Body of pancreas (tissue), 4 donors: ENCODE data around the gene RAB11A. TPM values are rescaled to one million over a fixed set of nuclear protein-coding genes. Genes with fewer than 3 reads are reported as not detected.
A peak's percentile ranks its signal among the peaks of the same experiment; 100 is the strongest.

Experiments
- ATAC-seq: fragments of 150-250 bp; one replicate; pipeline ENCODE4 v1.9.1; 2016
- DNase-seq, 4 donors: peaks; one replicate each; pipeline ENCODE4 v3.0.0-alpha.2; 2019
- H3K27ac ChIP-seq, 4 donors: fragments of 200-600 bp; sonication (generic); 1 replicate in 3 of 4; 2 replicates in 1 of 4; pipeline versions ENCODE4 v1.5.1 to v1.6.1; 2016 to 2019; ENCODE audit warnings: mild to moderate bottlenecking in 1 of 4, mixed read lengths in 1 of 4, moderate library complexity in 1 of 4
- H3K27me3 ChIP-seq, 2 donors: fragments of 200-600 bp; sonication (generic); one replicate each; pipeline ENCODE4 v1.6.0; 2016; ENCODE audit warnings: mild to moderate bottlenecking in 1 of 2
- H3K36me3 ChIP-seq, 2 donors: fragments of 200-600 bp; sonication (generic); replicated peaks in 1 of 2; 2 replicates each; pipeline ENCODE4 v1.5.1; 2016; ENCODE audit warnings: low read depth in 2 of 2; ENCODE audit not compliant: insufficient read depth in 1 of 2
- H3K4me1 ChIP-seq: fragments of 200-600 bp; sonication (generic); one replicate; pipeline ENCODE4 v1.6.0; 2016
- H3K4me3 ChIP-seq, 2 donors: fragments of 200-600 bp; sonication (generic); 1 replicate in 1 of 2; 2 replicates in 1 of 2; pipeline ENCODE4 v1.5.1; 2016 to 2019
- H3K9me3 ChIP-seq, 3 donors: fragments of 200-600 bp; sonication (generic); 1 replicate in 2 of 3; 2 replicates in 1 of 3; pipeline ENCODE4 v1.5.1; 2016
- POLR2A ChIP-seq, 3 donors: fragments of 450-650 bp; IDR thresholded peaks; one replicate each; pipeline ENCODE4 v1.6.1; 2016; ENCODE audit warnings: antibody characterized with exemption in 3 of 3, mild to moderate bottlenecking in 2 of 3
- WGBS, 2 donors: methylation state at CpG; one replicate each; pipeline ENCODE4 v1.1.5; 2017; 5-methylcytosine and 5-hydroxymethylcytosine counted together
- intact Hi-C: fragments of 100-400 bp; cut with DNase I; formaldehyde crosslinking; loops from one replicate; pipeline ENCODE4 v1.15.1; 2023
- total RNA-seq, 2 donors: library from RNA; depleted of rRNA; stranded (reverse); fragments of >200 nt; gene quantifications; one replicate each; pipeline ENCODE4 v1.1.0, GENCODE V29; 2016
- TF ChIP-seq, protein P1 (sequence below), 7 experiments: fragments of 450-650 bp in 4 of 7; fragments of 200-600 bp in 3 of 7; sonication (generic) in 3 of 7; IDR thresholded peaks; one replicate each; pipeline ENCODE4 v1.5.1; 2016 to 2019; ENCODE audit warnings: antibody characterized with exemption in 7 of 7

Gene RAB11A
- total RNA-seq, 2 donors from 2014 or later: 35.3 to 39.4 TPM

DNA sequence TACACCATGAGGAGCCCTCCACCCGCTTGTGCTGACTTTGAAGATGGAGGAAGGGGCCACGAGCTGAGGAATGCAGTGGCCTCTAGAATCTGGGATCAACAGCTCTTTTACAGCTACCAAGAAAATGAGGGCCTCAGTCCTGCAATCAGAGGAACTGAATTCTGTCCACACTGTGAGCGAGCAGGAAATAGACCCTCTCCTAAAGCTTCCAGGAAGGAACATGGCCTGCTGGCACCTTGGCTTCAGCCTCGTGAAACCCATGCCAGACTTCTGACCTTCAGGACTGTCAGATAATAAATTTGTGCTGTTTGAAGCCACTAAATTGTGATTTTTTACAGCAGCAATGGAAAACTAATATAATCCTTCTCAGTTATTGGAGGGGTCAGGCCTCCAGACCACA is 61.9 kb downstream of the RAB11A start:
- TF ChIP-seq, protein P1, sequence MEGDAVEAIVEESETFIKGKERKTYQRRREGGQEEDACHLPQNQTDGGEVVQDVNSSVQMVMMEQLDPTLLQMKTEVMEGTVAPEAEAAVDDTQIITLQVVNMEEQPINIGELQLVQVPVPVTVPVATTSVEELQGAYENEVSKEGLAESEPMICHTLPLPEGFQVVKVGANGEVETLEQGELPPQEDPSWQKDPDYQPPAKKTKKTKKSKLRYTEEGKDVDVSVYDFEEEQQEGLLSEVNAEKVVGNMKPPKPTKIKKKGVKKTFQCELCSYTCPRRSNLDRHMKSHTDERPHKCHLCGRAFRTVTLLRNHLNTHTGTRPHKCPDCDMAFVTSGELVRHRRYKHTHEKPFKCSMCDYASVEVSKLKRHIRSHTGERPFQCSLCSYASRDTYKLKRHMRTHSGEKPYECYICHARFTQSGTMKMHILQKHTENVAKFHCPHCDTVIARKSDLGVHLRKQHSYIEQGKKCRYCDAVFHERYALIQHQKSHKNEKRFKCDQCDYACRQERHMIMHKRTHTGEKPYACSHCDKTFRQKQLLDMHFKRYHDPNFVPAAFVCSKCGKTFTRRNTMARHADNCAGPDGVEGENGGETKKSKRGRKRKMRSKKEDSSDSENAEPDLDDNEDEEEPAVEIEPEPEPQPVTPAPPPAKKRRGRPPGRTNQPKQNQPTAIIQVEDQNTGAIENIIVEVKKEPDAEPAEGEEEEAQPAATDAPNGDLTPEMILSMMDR (IDR thresholded peaks at IDR 0.05): no peak
- no peak for TF ChIP-seq POLR2A (IDR thresholded peaks at IDR 0.05)
- H3K27ac ChIP-seq: no peak overlapping the region
- H3K36me3 ChIP-seq: no peaks in the 10 kb centered on the region
- intact Hi-C loops: no loop called here
- ATAC-seq (no peak), DNase-seq (no peak)
- WGBS, 2 donors: 65% methylated on average over 4 of the region's 4 CpGs
- H3K4me3 ChIP-seq: no peak overlapping the region
- no peaks in the 10 kb centered on the region for H3K9me3 ChIP-seq
- no peaks in the 10 kb centered on the region for H3K4me1 ChIP-seq
- no peaks in the 10 kb centered on the region for H3K27me3 ChIP-seq

DNA sequence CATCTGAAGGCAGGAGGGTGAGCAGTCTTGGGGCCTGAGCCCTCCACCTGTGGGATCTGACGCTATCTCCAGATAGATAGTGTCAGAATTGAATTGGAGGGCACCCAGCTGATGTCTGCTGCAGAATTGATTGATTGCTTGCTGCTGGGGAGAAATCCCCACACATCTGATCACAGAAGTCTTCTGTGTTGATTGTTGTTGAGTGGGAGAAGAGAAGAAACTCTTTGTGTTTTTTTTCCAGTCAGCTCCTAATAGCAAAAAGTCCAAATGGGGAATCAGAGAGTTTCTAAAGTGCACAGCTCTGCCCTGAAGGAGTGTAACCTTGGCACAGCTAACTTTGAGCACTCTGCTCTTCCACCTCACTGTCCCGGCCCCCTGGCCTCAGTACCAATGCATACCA is 66.1 kb downstream of the RAB11A start:
- Histone ChIP-seq H3K36me3 (no peaks in the 10 kb centered on the region), H3K27ac (no peak overlapping the region), H3K4me1 (no peaks in the 10 kb centered on the region), H3K27me3 (no peaks in the 10 kb centered on the region), H3K9me3 (no peaks in the 10 kb centered on the region), H3K4me3 (no peak overlapping the region)
- intact Hi-C loops: no loop called here
- TF ChIP-seq, protein P1 (IDR thresholded peaks at IDR 0.05): no peak
- no peak for TF ChIP-seq POLR2A (IDR thresholded peaks at IDR 0.05)
- ATAC-seq (no peak), DNase-seq (no peak)
- 37 to 60% methylated on average over 2 of the region's 2 CpGs for WGBS, 2 donors

DNA sequence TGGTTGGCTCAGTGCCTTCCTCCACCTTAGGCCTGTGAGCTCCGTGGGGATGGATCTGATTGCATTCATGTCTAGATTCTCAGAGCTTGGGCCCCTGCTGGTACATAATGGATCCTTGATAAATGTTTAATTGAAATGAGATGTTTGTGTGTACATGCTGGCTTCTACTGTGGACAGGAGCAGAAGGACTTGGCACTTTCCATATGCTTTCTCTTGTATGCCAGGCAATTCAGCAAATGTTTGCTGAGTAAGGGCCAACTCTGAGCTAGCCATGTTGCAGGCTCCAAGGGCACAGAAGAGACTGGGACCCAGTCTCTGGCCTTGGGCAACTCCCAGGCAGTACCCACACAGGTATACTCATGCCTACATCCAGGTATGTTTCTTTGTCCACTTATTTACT is 67.0 kb downstream of the RAB11A start:
- Histone ChIP-seq H3K4me1 (no peaks in the 10 kb centered on the region), H3K36me3 (no peaks in the 10 kb centered on the region), H3K4me3 (no peak overlapping the region), H3K9me3 (no peaks in the 10 kb centered on the region), H3K27me3 (no peaks in the 10 kb centered on the region), H3K27ac (no peak overlapping the region)
- WGBS, 2 donors: 19 to 40% methylated on average over 1 of the region's 1 CpG
- TF ChIP-seq, protein P1 (IDR thresholded peaks at IDR 0.05): no peak
- no peak for TF ChIP-seq POLR2A (IDR thresholded peaks at IDR 0.05)
- ATAC-seq: no peak
- intact Hi-C loops: no loop called here
- DNase-seq: no peak

DNA sequence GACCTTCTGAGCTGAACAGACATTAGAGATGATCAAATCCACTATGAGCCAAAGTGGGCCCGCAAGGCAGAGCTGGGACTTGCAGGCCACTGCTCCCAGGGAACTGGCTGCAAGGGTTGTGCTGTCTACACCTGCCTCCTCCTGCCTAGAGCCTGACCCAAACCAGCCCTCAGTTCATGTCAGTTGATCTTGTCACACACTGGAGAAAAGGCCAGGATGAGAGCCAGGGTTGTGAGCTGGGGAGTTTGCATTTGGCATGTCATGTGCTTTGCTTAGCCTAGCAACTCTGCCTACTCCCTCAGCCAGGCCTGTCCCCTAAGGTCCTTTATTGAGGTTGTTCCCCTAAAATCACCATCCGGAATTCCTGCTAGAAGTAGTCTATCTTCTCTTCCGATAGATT is 67.8 kb downstream of the RAB11A start:
- DNase-seq (no peak), ATAC-seq (no peak)
- Histone ChIP-seq H3K36me3 (no peaks in the 10 kb centered on the region), H3K4me1 (no peaks in the 10 kb centered on the region), H3K9me3 (no peaks in the 10 kb centered on the region), H3K4me3 (no peak overlapping the region), H3K27ac (no peak overlapping the region), H3K27me3 (no peaks in the 10 kb centered on the region)
- intact Hi-C loops: no loop called here
- TF ChIP-seq POLR2A (IDR thresholded peaks at IDR 0.05): no peak
- TF ChIP-seq, protein P1 (IDR thresholded peaks at IDR 0.05): no peak
- 83 to 91% methylated on average over 3 of the region's 3 CpGs for WGBS, 2 donors

DNA sequence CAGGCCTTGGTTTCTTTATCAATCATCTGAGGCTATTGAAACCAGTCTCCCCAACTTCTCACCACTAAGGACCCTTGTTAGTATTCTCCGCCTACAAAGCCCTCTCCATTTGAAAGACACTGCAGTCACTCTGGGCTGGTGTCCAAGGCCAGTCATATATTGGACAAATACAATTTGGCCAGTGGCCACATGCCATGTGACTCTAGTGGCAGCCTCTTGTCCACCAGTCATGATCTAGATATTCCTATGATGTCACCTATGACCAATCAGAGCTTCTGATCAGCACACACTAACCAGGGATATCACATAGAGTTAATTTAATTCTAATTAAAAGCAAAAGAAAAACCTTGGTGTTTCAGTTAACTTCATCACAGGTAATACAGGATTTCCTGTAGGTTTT is 68.2 kb downstream of the RAB11A start:
- no peak for TF ChIP-seq POLR2A (IDR thresholded peaks at IDR 0.05)
- TF ChIP-seq, protein P1 (IDR thresholded peaks at IDR 0.05): no peak
- intact Hi-C loops: no loop called here
- DNase-seq (peak; percentile 18 to 54 (median 33)), ATAC-seq (no peak)
- 95 to 100% methylated on average over 1 of the region's 1 CpG for WGBS, 2 donors
- H3K36me3 ChIP-seq: no peaks in the 10 kb centered on the region
- H3K4me3 ChIP-seq: no peak overlapping the region
- H3K4me1 ChIP-seq: no peaks in the 10 kb centered on the region
- no peaks in the 10 kb centered on the region for H3K27me3 ChIP-seq
- H3K9me3 ChIP-seq: no peaks in the 10 kb centered on the region
- H3K27ac ChIP-seq: no peak overlapping the region
